BJ (cell line): Measurements from ENCODE around the gene ADCY9. TPM values are rescaled to one million over a fixed set of nuclear protein-coding genes. Genes with fewer than 3 reads are reported as not detected.
"Not testable (repeated sequence)": the region's sequence is repeated elsewhere in the genome, so short reads cannot be mapped to it uniquely, and the experiment has no call there.

Experiments used
- CTCF ChIA-PET: fragments of 350-600 bp; formaldehyde crosslinking; extraction: SDS; loops from one replicate; lab custom pipeline; 2021; ENCODE audit warnings: antibody characterized with exemption, inconsistent platforms; lab: Yijun Ruan, JAX
- POLR2A ChIA-PET: fragments of 300-600 bp; sonication (Branson Sonifier 250); formaldehyde crosslinking; extraction: SDS; loops from one replicate; lab custom pipeline; 2021; ENCODE audit warnings: antibody characterized with exemption; lab: Charles Lee
- DNase-seq: peaks from one replicate; pipeline ENCODE4 v3.0.0-alpha.2; 2011; ENCODE audit warnings: low read depth
- H3K27me3 ChIP-seq: 2 replicates; pipeline ENCODE4 v1.6.0; 2011; ENCODE audit warnings: low read length; ENCODE audit not compliant: control insufficient read depth, insufficient read depth
- H3K36me3 ChIP-seq: 2 replicates; pipeline ENCODE4 v1.5.1; 2011; ENCODE audit warnings: low read length; ENCODE audit not compliant: control insufficient read depth, insufficient read depth
- H3K4me3 ChIP-seq: 2 replicates; pipeline ENCODE4 v1.5.1; 2011; ENCODE audit warnings: low read depth, mild to moderate bottlenecking, control low read depth, low read length
- CTCF ChIP-seq: IDR thresholded peaks from 2 replicates; pipeline ENCODE4 v1.5.1; 2011; ENCODE audit warnings: low read depth, mild to moderate bottlenecking, control low read depth, inconsistent platforms, low read length, moderate library complexity; ENCODE audit not compliant: insufficient read depth
- polyA plus RNA-seq: library from polyadenylated mRNA; depleted of rRNA; stranded (reverse); fragments of >200 nt; gene quantifications from 2 replicates; pipeline ENCODE4 v1.2.3, GENCODE V29; 2011

ADCY9 gene
- polyA plus RNA-seq, 1 experiment = 28.2 TPM

DNA sequence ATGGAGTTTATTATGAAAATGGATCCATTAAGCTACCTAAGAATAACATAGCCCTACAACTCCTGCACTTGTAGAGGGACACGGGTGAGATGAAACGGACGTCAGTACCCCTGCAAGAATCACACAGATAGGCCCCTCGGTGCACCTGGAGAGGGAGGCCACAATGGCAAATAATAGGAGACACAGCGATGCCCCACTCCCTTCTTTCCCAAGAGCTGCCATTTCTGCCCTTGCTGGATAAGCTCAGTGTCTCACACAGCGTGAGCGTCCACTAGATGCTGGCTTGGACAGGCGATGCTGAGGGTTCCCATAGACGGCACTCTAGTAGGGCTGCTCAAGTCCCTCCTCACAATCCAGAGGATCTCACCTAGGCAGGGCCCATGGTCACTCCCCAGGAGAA, 67.8 kb downstream of the ADCY9 start:
- DNase-seq = no peak
- no peaks in the 10 kb centered on the region for H3K27me3 ChIP-seq
- no peak for TF ChIP-seq CTCF
- H3K36me3 ChIP-seq = no peaks in the 10 kb centered on the region; the same call in 1 of the 2 replicates
- H3K4me3 ChIP-seq = no peak overlapping the region
- ChIA-PET POLR2A (no interaction called here), CTCF (interaction anchor here (1.0 kb wide), 1 partner anchor 68 kb away, joined by 3 read pairs; the partner anchor contains the start of gene ADCY9)

GRCh38 chr16:4046221-4046620, 70.0 kb downstream of the ADCY9 start:
- DNase-seq = no peak
- POLR2A ChIA-PET = no interaction called here
- CTCF ChIA-PET = interaction anchor here (1.0 to 1.7 kb wide), 3 partner anchors 26 to 214 kb away, joined by 4 read pairs; no protein-coding TSS in a partner anchor

GRCh38 chr16:4045561-4045960, 70.7 kb downstream of the ADCY9 start:
- CTCF ChIA-PET = interaction anchor here (1.7 kb wide), 1 partner anchor 25 kb away, joined by 4 read pairs; no protein-coding TSS in a partner anchor
- H3K27me3 ChIP-seq, H3K4me3 ChIP-seq, DNase-seq, H3K36me3 ChIP-seq, POLR2A ChIA-PET: not testable (repeated sequence)

More at GRCh38 chr16:4046221-4046620, 70.0 kb downstream of the ADCY9 start:
- no peaks in the 10 kb centered on the region; the same call in 1 of the 2 replicates for H3K36me3 ChIP-seq
- H3K27me3 ChIP-seq = no peaks in the 10 kb centered on the region
- no peak overlapping the region for H3K4me3 ChIP-seq
- TF ChIP-seq CTCF = no peak

DNA sequence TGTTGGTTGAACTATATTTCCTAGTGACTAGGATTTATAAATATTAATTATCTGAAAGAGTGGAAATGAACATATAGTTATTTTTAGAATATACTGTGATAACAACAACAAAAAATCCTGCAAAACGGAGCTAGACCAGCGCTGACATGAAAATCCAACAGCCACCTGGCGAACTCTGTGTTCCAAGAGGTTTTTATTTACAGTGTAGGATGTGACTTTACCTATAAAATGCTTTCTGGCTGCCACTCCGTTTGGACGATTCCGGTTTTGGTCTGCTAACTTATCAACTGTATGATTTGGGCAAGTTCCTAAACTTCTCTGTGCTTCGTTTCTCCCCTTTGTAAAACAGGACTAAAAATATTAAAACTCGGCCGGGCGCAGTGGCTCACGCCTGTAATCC, 73.7 kb downstream of the ADCY9 start:
- CTCF ChIA-PET = no interaction called here

DNA sequence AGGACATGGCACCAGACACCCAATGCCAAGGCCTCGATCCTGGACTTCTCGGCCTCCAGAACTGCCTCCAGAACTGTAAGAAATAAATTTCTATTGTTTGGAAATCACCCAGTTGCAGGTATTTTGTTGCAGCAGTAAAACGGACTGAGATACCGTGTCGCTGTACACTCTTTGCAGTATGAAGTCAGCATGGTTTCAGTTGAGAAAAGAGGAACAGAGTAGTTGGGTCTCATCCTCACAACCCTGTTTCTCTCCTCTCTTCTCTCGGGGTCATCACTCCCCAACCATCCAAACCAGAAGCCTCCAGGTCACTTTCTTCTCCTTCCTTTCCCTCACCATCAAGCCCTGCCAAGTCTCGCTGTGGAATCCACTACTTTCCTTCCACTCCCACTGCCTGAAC, 77.8 kb downstream of the ADCY9 start:
- Histone ChIP-seq H3K36me3 (peaks cover 4% of the 10 kb centered on the region), H3K27me3 (no peaks in the 10 kb centered on the region), H3K4me3 (no peak overlapping the region)
- POLR2A ChIA-PET = no interaction called here
- TF ChIP-seq CTCF = no peak
- DNase-seq = no peak
- CTCF ChIA-PET = no interaction called here

More for the DNA sequence above, 73.7 kb downstream of the ADCY9 start:
- H3K4me3 ChIP-seq = no peak overlapping the region
- TF ChIP-seq CTCF = no peak
- no peaks in the 10 kb centered on the region for H3K27me3 ChIP-seq
- no peak for DNase-seq
- peaks cover 3% of the 10 kb centered on the region for H3K36me3 ChIP-seq
- POLR2A ChIA-PET = interaction anchor here (0.7 kb wide), 1 partner anchor 158 kb away, joined by 3 read pairs; no protein-coding TSS in a partner anchor

DNA sequence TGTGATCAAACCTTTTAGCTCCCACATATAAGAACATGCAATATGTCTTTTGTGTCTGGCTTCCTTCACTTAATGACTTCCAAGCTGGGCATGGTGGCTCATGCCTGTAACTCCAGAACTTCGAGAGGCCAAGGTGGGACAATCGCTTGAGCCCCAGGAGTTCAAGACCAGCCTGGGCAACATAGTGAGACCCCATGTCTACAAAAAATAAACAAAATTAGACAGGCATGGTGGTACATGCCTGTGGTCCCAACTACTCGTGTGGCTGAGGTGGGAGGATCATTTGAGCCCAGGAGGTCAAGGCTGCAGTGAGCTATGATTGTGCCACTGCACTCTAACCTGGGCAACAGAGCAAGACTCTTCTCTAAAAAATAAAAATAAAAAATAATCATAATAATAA, 79.3 kb downstream of the ADCY9 start:
- H3K27me3 ChIP-seq, H3K4me3 ChIP-seq, H3K36me3 ChIP-seq, POLR2A ChIA-PET, DNase-seq: not testable (repeated sequence)
- CTCF ChIA-PET = interaction anchor here (0.6 kb wide), 1 partner anchor 86 kb away, joined by 4 read pairs; no protein-coding TSS in a partner anchor
